ENCODE data around the gene NAALAD2. TPM values are rescaled to one million over a fixed set of nuclear protein-coding genes. Genes with fewer than 3 reads are reported as not detected.
A peak's percentile ranks its signal among the peaks of the same experiment; 100 is the strongest.

The NAALAD2 gene
- total and polyA plus RNA-seq, 2 experiments from 2014 or later = 3.4 to 4.3 TPM

DNA sequence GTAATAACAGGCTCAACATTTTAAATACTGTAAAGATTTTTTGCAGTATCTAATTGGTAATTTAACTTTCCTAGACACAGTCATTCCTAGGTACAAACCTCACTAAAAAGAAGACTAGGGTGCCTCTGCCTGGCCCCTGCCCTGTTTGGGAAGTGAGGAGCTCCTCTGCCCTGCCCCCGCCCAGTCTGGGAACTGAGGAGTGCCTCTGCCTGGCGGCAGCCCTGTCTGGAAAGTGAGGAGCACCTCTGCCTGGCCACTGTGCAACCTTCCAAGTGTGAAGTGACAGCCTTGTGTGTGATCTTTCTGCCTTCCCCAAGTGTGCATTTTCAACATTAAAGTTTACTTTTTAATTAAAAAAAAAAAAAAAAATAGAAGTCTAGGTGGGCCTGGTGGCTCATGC lies 84.1 kb downstream of the NAALAD2 start (continued):
- TF ChIP-seq CTCF (conservative IDR thresholded peaks at IDR 0.05; ENCODE audit: low read depth in 2 of 2) = peak in 1 of 2 experiments; percentile 45; a peak in 2 of 4 replicates

DNA sequence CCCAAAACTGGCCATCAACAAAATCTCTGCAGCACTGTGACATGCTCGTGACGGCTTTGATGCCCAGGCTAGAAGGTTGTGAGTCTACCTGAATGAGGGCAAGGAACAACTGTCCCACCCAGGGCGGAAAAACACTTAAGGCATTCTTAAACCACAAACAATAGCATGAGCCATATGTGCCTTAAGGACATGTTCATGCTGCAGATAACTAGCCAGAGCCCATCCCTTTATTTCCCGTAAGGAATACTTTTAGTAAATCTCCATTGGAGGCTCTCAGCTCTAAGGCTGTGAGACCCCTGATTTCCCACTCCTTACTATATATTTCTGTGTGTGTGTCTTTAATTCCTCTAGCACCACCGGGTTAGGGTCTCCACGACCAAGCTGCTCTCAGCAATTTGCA lies 85.0 kb downstream of the NAALAD2 start:
- no peaks in the 10 kb centered on the region for H3K27me3 ChIP-seq (ENCODE audit: insufficient read depth)
- peaks cover 38% of the 10 kb centered on the region for H4K20me1 ChIP-seq (replicated peaks; ENCODE audit: insufficient read depth)
- peaks cover 25% of the 10 kb centered on the region for H3K36me3 Mint-ChIP-seq (ENCODE audit: low read depth)
- no peak overlapping the region; the same call in 1 of the 2 replicates for H3K4me2 ChIP-seq
- H2AFZ ChIP-seq = no peak overlapping the region
- H3K4me1 Mint-ChIP-seq = peaks cover 46% of the 10 kb centered on the region
- H3K27ac ChIP-seq (ENCODE audit: low read depth) = no peak overlapping the region
- H3K27me3 Mint-ChIP-seq (ENCODE audit: insufficient read depth, low read depth, poor library complexity) = peaks cover 4% of the 10 kb centered on the region
- H3K9me3 Mint-ChIP-seq = 0 out of 3 replicates have a peak, but pooled peaks cover 5% of the 10 kb centered on the region
- no peak overlapping the region for H3K27ac Mint-ChIP-seq
- ATAC-seq = no peak
- DNase-seq (ENCODE audit: low spot score) = no peak
- peaks cover 84% of the 10 kb centered on the region for H3K79me2 ChIP-seq (replicated peaks; ENCODE audit: insufficient read depth)
- H3K4me3 ChIP-seq = 0 out of 2 replicates have a peak overlapping the region, but pooled peaks have one; percentile 90
- no peaks in the 10 kb centered on the region for H3K9me2 ChIP-seq (ENCODE audit: insufficient read depth)
- H3K4me3 Mint-ChIP-seq = no peak overlapping the region
- H3K36me3 ChIP-seq (ENCODE audit: insufficient read depth) = 0 out of 2 replicates have a peak, but pooled peaks cover under 1% of the 10 kb centered on the region
- H3F3A ChIP-seq (replicated peaks; ENCODE audit: low read depth) = no peaks in the 10 kb centered on the region
- H3K4me1 ChIP-seq (ENCODE audit: insufficient read depth) = peaks cover 50% of the 10 kb centered on the region
- TF ChIP-seq POLR2AphosphoS5 (IDR thresholded peaks at IDR 0.05; ENCODE audit: low read depth) (no peak), CREB1 (CRISPR knock-in tag; IDR thresholded peaks at IDR 0.05; ENCODE audit: low read depth) (no peak), ZNF331 (CRISPR knock-in tag; IDR thresholded peaks at IDR 0.05; ENCODE audit: low read depth) (no peak), EZH2phosphoT487 (IDR thresholded peaks at IDR 0.05; ENCODE audit: unreplicated experiment) (no peak), ZNF114 (CRISPR knock-in tag; IDR thresholded peaks at IDR 0.05) (no peak), STAT1 (IDR thresholded peaks at IDR 0.05; ENCODE audit: unreplicated experiment) (no peak), NANOG (IDR thresholded peaks at IDR 0.05; ENCODE audit: borderline replicate concordance) (no peak), CTCF (conservative IDR thresholded peaks at IDR 0.05; ENCODE audit: low read depth in 2 of 2) (no peak), ZNF462 (CRISPR knock-in tag; IDR thresholded peaks at IDR 0.05) (no peak)
- TF ChIP-seq, protein P1, sequence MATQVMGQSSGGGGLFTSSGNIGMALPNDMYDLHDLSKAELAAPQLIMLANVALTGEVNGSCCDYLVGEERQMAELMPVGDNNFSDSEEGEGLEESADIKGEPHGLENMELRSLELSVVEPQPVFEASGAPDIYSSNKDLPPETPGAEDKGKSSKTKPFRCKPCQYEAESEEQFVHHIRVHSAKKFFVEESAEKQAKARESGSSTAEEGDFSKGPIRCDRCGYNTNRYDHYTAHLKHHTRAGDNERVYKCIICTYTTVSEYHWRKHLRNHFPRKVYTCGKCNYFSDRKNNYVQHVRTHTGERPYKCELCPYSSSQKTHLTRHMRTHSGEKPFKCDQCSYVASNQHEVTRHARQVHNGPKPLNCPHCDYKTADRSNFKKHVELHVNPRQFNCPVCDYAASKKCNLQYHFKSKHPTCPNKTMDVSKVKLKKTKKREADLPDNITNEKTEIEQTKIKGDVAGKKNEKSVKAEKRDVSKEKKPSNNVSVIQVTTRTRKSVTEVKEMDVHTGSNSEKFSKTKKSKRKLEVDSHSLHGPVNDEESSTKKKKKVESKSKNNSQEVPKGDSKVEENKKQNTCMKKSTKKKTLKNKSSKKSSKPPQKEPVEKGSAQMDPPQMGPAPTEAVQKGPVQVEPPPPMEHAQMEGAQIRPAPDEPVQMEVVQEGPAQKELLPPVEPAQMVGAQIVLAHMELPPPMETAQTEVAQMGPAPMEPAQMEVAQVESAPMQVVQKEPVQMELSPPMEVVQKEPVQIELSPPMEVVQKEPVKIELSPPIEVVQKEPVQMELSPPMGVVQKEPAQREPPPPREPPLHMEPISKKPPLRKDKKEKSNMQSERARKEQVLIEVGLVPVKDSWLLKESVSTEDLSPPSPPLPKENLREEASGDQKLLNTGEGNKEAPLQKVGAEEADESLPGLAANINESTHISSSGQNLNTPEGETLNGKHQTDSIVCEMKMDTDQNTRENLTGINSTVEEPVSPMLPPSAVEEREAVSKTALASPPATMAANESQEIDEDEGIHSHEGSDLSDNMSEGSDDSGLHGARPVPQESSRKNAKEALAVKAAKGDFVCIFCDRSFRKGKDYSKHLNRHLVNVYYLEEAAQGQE (IDR thresholded peaks at IDR 0.05; ENCODE audit: unreplicated experiment) = no peak
